Amniotic stem cell (primary cell): ENCODE data around the gene SST.
"Not testable (repeated sequence)": the region's sequence is repeated elsewhere in the genome, so short reads cannot be mapped to it uniquely, and the experiment has no call there.

Experiments
- DNase-seq: peaks from one replicate; lab custom pipeline; 2025; lab: John Stamatoyannopoulos, UW

SST gene

GRCh38 chr3:187684444-187684843, 14.2 kb upstream of the SST start:
- no peak for DNase-seq

GRCh38 chr3:187681756-187682155, 11.6 kb upstream of the SST start:
- DNase-seq: not testable (repeated sequence)

GRCh38 chr3:187679638-187680396, 9.6 kb upstream of the SST start:
- DNase-seq: no peak

GRCh38 chr3:187678726-187679268, 8.6 kb upstream of the SST start:
- peak; percentile 36 for DNase-seq

- DNase-seq: no peak
Observed at GRCh38 chr3:187677604-187678003, 7.4 kb upstream of the SST start.

- no peak for DNase-seq
Observed at GRCh38 chr3:187673012-187673411, 2.8 kb upstream of the SST start.

- no peak for DNase-seq
Observed at GRCh38 chr3:187667526-187667925, 2.7 kb downstream of the SST start.

GRCh38 chr3:187665764-187666402, 4.3 kb downstream of the SST start:
- DNase-seq: no peak

- DNase-seq: no peak
Observed at GRCh38 chr3:187665010-187665409, 5.2 kb downstream of the SST start.

GRCh38 chr3:187662848-187663409, 7.3 kb downstream of the SST start:
- DNase-seq: no peak

- no peak for DNase-seq
Observed at GRCh38 chr3:187661267-187661666, 8.9 kb downstream of the SST start.

GRCh38 chr3:187651282-187651681, 18.9 kb downstream of the SST start:
- DNase-seq: no peak

GRCh38 chr3:187648177-187648576, 22.0 kb downstream of the SST start:
- no peak for DNase-seq

- no peak for DNase-seq
Observed at GRCh38 chr3:187646906-187647660, 23.1 kb downstream of the SST start.

GRCh38 chr3:187645379-187645778, 24.8 kb downstream of the SST start:
- DNase-seq: not testable (repeated sequence)

GRCh38 chr3:187642861-187643260, 27.3 kb downstream of the SST start:
- DNase-seq: no peak

GRCh38 chr3:187641320-187642016, 28.7 kb downstream of the SST start:
- DNase-seq: no peak

GRCh38 chr3:187640569-187641059, 29.6 kb downstream of the SST start:
- DNase-seq: no peak

GRCh38 chr3:187639927-187640568, 30.1 kb downstream of the SST start:
- DNase-seq: no peak

- DNase-seq: no peak
Observed at GRCh38 chr3:187636528-187636927, 33.7 kb downstream of the SST start.

GRCh38 chr3:187630404-187630803, 39.8 kb downstream of the SST start:
- no peak for DNase-seq
